A673 (cell line): ENCODE data around the gene PAX7.

Experiments used
- CTCF ChIP-seq: fragments of 300-800, 200-600 bp; sonication (generic); conservative IDR thresholded peaks from 2 replicates; pipeline ENCODE4 v1.5.1; 2017; ENCODE audit warnings: low read depth, mild to moderate bottlenecking, antibody characterized with exemption, low read length, moderate library complexity, mixed read lengths
- EZH2 ChIP-seq: fragments of 200-600 bp; sonication (generic); IDR thresholded peaks from 2 replicates; pipeline ENCODE4 v1.6.1; 2017; ENCODE audit warnings: borderline replicate concordance, low read depth, mild to moderate bottlenecking, mixed read lengths, antibody characterized with exemption, low read length; ENCODE audit not compliant: poor library complexity, severe bottlenecking

GRCh38 chr1:18668046-18668445 is 37.4 kb downstream of the PAX7 start:
- TF ChIP-seq CTCF: no peak
- TF ChIP-seq EZH2: no peak
